ENCODE measurements around the gene UNC119B.
A peak's percentile ranks its signal among the peaks of the same experiment; 100 is the strongest.
"Not testable (repeated sequence)": the region's sequence is repeated elsewhere in the genome, so short reads cannot be mapped to it uniquely, and the experiment has no call there.

The UNC119B gene

GRCh38 chr12:120725659-120726509 lies 15.6 kb downstream of the UNC119B start, which contains the start of gene ACADS:
ACADS (plus strand) TSS chr12:120725826; CDS start chr12:120725886, 60 bp downstream.
- no peaks in the 10 kb centered on the region for H3K27me3 ChIP-seq (ENCODE audit: insufficient read depth, low read depth, severe bottlenecking)
- peak within 1 kb of the TSS; percentile 69 for H3K4me3 ChIP-seq (ENCODE audit: low read depth, low read length)
- TF ChIP-seq CTCF (IDR thresholded peaks at IDR 0.05; ENCODE audit: low read depth, low read length): no peak

GRCh38 chr12:120726510-120726793 lies 16.2 kb downstream of the UNC119B start:
- Histone ChIP-seq H3K27me3 (ENCODE audit: insufficient read depth, low read depth, severe bottlenecking) (no peaks in the 10 kb centered on the region), H3K36me3 (peaks cover 26% of the 10 kb centered on the region), H3K27ac (no peak overlapping the region), H3K9me3 (ENCODE audit: severe bottlenecking) (no peaks in the 10 kb centered on the region), H3K4me3 (ENCODE audit: low read depth, low read length) (peak overlapping the region; percentile 69; the same call in 1 of the 2 replicates)
- no peak for TF ChIP-seq CTCF (IDR thresholded peaks at IDR 0.05; ENCODE audit: low read depth, low read length)
- no peak for DNase-seq

More at GRCh38 chr12:120725659-120726509, 15.6 kb downstream of the UNC119B start, which contains the start of gene ACADS:
- peak; percentile 90 for DNase-seq
- peaks cover 31% of the 10 kb centered on the region for H3K36me3 ChIP-seq
- peak within 1 kb of the TSS; percentile 68 for H3K27ac ChIP-seq
- H3K9me3 ChIP-seq (ENCODE audit: severe bottlenecking): no peaks in the 10 kb centered on the region

- DNase-seq: no peak
- no peak for TF ChIP-seq CTCF (IDR thresholded peaks at IDR 0.05; ENCODE audit: low read depth, low read length)
- no peaks in the 10 kb centered on the region for H3K9me3 ChIP-seq (ENCODE audit: severe bottlenecking)
- H3K27ac ChIP-seq: no peak overlapping the region
- H3K36me3 ChIP-seq: peaks cover 21% of the 10 kb centered on the region
- H3K4me3 ChIP-seq (ENCODE audit: low read depth, low read length): no peak overlapping the region
- H3K27me3 ChIP-seq (ENCODE audit: insufficient read depth, low read depth, severe bottlenecking): no peaks in the 10 kb centered on the region
These were observed 16.7 kb downstream of the UNC119B start for GRCh38 chr12:120726961-120727360.

GRCh38 chr12:120732198-120732597 lies 21.9 kb downstream of the UNC119B start:
- DNase-seq; H3K9me3 ChIP-seq (ENCODE audit: severe bottlenecking); H3K27ac ChIP-seq: not testable (repeated sequence)

GRCh38 chr12:120733574-120733973 lies 23.3 kb downstream of the UNC119B start:
- no peak for TF ChIP-seq CTCF (IDR thresholded peaks at IDR 0.05; ENCODE audit: low read depth, low read length)
- DNase-seq: no peak

More at GRCh38 chr12:120732198-120732597, 21.9 kb downstream of the UNC119B start:
- H3K27me3 ChIP-seq (ENCODE audit: insufficient read depth, low read depth, severe bottlenecking); H3K36me3 ChIP-seq; H3K4me3 ChIP-seq (ENCODE audit: low read depth, low read length): not testable (repeated sequence)

GRCh38 chr12:120734210-120734609 lies 24.0 kb downstream of the UNC119B start:
- H3K9me3 ChIP-seq (ENCODE audit: severe bottlenecking): no peaks in the 10 kb centered on the region

More at GRCh38 chr12:120733574-120733973, 23.3 kb downstream of the UNC119B start:
- no peak overlapping the region for H3K4me3 ChIP-seq (ENCODE audit: low read depth, low read length)
- no peak overlapping the region for H3K27ac ChIP-seq
- H3K9me3 ChIP-seq (ENCODE audit: severe bottlenecking): no peaks in the 10 kb centered on the region
- H3K36me3 ChIP-seq: peaks cover 3% of the 10 kb centered on the region; the same call in 1 of the 2 replicates
- no peaks in the 10 kb centered on the region for H3K27me3 ChIP-seq (ENCODE audit: insufficient read depth, low read depth, severe bottlenecking)

More at GRCh38 chr12:120734210-120734609, 24.0 kb downstream of the UNC119B start:
- H3K27me3 ChIP-seq (ENCODE audit: insufficient read depth, low read depth, severe bottlenecking): no peaks in the 10 kb centered on the region
- DNase-seq: no peak
- peaks cover 3% of the 10 kb centered on the region; the same call in 1 of the 2 replicates for H3K36me3 ChIP-seq
- no peak for TF ChIP-seq CTCF (IDR thresholded peaks at IDR 0.05; ENCODE audit: low read depth, low read length)
- H3K4me3 ChIP-seq (ENCODE audit: low read depth, low read length): no peak overlapping the region
- H3K27ac ChIP-seq: no peak overlapping the region

Data from WERI-Rb-1 (cell line).